Measurements from ENCODE around the gene ZNF48.

Gene ZNF48

DNA sequence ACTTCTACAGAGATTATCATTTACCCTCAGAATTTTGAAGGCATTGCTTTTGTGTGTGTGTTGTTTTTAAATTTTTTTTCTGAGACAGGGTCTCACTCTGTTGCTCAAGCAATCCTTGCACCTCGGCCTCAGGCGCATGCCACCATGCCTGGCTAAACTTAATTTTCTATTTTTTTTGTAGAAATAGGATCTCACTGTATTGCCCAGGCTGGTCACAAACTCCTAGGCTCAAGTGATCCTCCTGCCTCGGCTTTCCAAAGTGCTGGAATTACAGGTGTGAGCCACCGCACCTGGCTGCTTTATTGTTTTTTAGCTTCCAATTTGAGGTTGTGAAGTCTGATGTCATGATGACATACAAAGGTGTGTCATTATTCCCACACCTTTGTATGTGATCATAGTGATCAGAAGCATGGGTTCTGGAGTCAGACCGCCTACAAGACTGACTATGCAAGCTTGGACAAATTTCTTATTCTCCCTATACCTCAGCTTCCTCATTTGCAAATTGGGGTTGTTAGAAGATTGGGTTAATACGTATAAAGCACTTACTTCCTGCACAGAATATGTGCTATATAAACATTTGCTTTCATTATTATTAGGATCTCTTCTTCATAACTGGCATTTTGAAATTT is 44.6 kb downstream of the ZNF48 start (continued):
- TF ChIP-seq SNAI2 (CRISPR knock-in tag; IDR thresholded peaks at IDR 0.05), result no peak

DNA sequence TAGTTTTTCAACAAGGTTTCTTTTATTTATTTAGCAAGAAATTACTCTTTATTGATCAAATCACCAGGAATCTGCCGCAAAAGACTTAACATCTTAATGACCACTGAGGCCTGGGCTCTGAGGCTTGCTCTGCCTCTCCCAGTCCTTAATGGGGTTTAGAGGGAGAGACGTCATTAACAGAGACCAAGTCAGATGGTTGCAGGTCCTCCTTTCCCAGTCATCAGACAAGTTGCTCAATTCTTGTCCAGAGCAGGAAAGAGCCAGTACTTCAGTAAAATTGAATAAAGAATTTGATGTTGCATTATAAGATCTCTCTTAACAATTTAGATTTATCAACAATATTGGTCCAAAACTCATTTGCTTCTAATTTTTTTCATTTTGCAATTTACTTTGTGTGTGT is 48.4 kb downstream of the ZNF48 start:
- TF ChIP-seq BACH2 (CRISPR knock-in tag; IDR thresholded peaks at IDR 0.05; ENCODE audit: borderline replicate concordance) (no peak), ESRRG (CRISPR knock-in tag; IDR thresholded peaks at IDR 0.05) (no peak), ZFP30 (CRISPR knock-in tag; IDR thresholded peaks at IDR 0.05) (no peak), SNAI2 (CRISPR knock-in tag; IDR thresholded peaks at IDR 0.05) (no peak), ZNF565 (CRISPR knock-in tag; conservative IDR thresholded peaks at IDR 0.05; ENCODE audit: low read depth) (no peak), ZC3H10 (CRISPR knock-in tag; IDR thresholded peaks at IDR 0.05) (no peak), ISL1 (CRISPR knock-in tag; IDR thresholded peaks at IDR 0.05) (no peak), PPARA (CRISPR knock-in tag; IDR thresholded peaks at IDR 0.05; ENCODE audit: borderline replicate concordance) (no peak), GLIS3 (CRISPR knock-in tag; IDR thresholded peaks at IDR 0.05) (no peak), OSR1 (CRISPR knock-in tag; IDR thresholded peaks at IDR 0.05) (no peak), ZFP3 (CRISPR knock-in tag; IDR thresholded peaks at IDR 0.05) (no peak), CSDC2 (CRISPR knock-in tag; IDR thresholded peaks at IDR 0.05) (no peak), ZNF70 (CRISPR knock-in tag; IDR thresholded peaks at IDR 0.05) (no peak), ZNF8 (CRISPR knock-in tag; IDR thresholded peaks at IDR 0.05) (no peak)
- TF ChIP-seq, protein P1, sequence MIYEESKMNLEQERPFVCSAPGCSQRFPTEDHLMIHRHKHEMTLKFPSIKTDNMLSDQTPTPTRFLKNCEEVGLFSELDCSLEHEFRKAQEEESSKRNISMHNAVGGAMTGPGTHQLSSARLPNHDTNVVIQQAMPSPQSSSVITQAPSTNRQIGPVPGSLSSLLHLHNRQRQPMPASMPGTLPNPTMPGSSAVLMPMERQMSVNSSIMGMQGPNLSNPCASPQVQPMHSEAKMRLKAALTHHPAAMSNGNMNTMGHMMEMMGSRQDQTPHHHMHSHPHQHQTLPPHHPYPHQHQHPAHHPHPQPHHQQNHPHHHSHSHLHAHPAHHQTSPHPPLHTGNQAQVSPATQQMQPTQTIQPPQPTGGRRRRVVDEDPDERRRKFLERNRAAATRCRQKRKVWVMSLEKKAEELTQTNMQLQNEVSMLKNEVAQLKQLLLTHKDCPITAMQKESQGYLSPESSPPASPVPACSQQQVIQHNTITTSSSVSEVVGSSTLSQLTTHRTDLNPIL (CRISPR knock-in tag; IDR thresholded peaks at IDR 0.05; ENCODE audit: low read depth), result no peak
- TF ChIP-seq, protein P2, sequence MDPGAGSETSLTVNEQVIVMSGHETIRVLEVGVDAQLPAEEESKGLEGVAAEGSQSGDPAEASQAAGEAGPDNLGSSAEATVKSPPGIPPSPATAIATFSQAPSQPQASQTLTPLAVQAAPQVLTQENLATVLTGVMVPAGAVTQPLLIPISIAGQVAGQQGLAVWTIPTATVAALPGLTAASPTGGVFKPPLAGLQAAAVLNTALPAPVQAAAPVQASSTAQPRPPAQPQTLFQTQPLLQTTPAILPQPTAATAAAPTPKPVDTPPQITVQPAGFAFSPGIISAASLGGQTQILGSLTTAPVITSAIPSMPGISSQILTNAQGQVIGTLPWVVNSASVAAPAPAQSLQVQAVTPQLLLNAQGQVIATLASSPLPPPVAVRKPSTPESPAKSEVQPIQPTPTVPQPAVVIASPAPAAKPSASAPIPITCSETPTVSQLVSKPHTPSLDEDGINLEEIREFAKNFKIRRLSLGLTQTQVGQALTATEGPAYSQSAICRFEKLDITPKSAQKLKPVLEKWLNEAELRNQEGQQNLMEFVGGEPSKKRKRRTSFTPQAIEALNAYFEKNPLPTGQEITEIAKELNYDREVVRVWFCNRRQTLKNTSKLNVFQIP (CRISPR knock-in tag; IDR thresholded peaks at IDR 0.05; ENCODE audit: borderline replicate concordance, low read depth), result no peak
- TF ChIP-seq, protein P3, sequence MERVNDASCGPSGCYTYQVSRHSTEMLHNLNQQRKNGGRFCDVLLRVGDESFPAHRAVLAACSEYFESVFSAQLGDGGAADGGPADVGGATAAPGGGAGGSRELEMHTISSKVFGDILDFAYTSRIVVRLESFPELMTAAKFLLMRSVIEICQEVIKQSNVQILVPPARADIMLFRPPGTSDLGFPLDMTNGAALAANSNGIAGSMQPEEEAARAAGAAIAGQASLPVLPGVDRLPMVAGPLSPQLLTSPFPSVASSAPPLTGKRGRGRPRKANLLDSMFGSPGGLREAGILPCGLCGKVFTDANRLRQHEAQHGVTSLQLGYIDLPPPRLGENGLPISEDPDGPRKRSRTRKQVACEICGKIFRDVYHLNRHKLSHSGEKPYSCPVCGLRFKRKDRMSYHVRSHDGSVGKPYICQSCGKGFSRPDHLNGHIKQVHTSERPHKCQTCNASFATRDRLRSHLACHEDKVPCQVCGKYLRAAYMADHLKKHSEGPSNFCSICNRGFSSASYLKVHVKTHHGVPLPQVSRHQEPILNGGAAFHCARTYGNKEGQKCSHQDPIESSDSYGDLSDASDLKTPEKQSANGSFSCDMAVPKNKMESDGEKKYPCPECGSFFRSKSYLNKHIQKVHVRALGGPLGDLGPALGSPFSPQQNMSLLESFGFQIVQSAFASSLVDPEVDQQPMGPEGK (CRISPR knock-in tag; IDR thresholded peaks at IDR 0.05; ENCODE audit: borderline replicate concordance), result no peak
- TF ChIP-seq, protein P4, sequence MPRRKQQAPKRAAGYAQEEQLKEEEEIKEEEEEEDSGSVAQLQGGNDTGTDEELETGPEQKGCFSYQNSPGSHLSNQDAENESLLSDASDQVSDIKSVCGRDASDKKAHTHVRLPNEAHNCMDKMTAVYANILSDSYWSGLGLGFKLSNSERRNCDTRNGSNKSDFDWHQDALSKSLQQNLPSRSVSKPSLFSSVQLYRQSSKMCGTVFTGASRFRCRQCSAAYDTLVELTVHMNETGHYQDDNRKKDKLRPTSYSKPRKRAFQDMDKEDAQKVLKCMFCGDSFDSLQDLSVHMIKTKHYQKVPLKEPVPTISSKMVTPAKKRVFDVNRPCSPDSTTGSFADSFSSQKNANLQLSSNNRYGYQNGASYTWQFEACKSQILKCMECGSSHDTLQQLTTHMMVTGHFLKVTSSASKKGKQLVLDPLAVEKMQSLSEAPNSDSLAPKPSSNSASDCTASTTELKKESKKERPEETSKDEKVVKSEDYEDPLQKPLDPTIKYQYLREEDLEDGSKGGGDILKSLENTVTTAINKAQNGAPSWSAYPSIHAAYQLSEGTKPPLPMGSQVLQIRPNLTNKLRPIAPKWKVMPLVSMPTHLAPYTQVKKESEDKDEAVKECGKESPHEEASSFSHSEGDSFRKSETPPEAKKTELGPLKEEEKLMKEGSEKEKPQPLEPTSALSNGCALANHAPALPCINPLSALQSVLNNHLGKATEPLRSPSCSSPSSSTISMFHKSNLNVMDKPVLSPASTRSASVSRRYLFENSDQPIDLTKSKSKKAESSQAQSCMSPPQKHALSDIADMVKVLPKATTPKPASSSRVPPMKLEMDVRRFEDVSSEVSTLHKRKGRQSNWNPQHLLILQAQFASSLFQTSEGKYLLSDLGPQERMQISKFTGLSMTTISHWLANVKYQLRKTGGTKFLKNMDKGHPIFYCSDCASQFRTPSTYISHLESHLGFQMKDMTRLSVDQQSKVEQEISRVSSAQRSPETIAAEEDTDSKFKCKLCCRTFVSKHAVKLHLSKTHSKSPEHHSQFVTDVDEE (CRISPR knock-in tag; IDR thresholded peaks at IDR 0.05), result no peak
- no peak for ATAC-seq

DNA sequence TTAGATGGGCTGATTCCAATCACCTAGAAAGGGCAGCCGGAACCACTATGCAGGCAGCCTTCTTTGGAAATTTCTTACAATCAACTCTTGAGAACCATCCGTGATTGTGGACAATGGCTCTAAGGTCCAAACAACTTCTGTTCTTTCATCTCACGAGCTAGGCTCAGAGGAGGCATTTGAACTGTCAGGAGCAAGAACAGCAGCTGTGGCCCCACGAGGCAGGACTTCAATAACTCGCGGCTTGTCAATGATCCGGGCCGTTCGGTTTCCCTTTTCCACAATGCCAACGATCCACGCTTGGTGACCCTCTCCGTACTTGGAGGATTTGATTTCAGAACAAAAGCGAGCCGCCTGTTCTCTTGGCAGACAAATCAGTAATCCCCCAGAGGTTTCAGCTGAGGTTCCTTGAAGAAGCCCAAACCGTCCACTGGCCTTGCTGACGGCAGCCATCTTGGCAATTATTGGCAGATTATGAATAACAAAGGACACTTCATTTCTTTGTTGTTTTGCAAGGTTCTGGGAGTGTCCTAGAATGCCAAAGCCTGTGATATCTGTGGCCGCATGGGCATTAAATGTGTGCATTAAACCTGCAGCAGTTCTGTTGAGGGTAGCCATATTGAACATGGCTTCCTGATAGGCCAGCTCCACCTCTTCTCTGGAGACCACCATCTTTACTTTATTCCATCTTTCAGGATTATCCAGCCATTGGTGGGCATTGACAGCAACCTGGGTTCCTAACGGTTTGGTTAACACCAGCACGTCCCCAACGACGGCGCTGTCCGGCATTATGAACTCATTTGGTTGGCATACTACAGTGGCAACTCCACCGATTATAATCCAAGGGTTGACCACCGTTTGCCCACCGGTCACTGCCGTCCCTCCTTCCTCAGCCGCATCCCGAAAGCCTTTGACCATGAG is 49.3 kb downstream of the ZNF48 start:
- no peak for ATAC-seq
- TF ChIP-seq CSDC2 (CRISPR knock-in tag; IDR thresholded peaks at IDR 0.05) (no peak), ZFP30 (CRISPR knock-in tag; IDR thresholded peaks at IDR 0.05) (no peak), RARB (CRISPR knock-in tag; IDR thresholded peaks at IDR 0.05) (no peak), ZNF8 (CRISPR knock-in tag; IDR thresholded peaks at IDR 0.05) (no peak)

DNA sequence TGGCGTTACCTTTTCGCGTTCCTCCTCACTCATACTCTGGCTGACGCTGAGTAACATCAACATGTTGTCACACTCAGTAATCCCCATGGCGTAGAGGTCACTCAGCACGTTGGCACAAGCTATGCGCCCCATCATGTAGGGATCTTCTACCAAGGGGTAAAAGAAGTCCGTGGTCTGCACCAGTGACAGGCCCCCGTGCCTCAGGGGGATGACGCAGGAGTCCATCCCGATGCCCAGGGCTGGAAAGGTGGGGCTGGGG is 49.9 kb downstream of the ZNF48 start:
- ATAC-seq, result no peak
- TF ChIP-seq CSDC2 (CRISPR knock-in tag; IDR thresholded peaks at IDR 0.05) (no peak), OSR1 (CRISPR knock-in tag; IDR thresholded peaks at IDR 0.05) (no peak), ZNF565 (CRISPR knock-in tag; conservative IDR thresholded peaks at IDR 0.05; ENCODE audit: low read depth) (no peak), BACH2 (CRISPR knock-in tag; IDR thresholded peaks at IDR 0.05; ENCODE audit: borderline replicate concordance) (no peak), PPARA (CRISPR knock-in tag; IDR thresholded peaks at IDR 0.05; ENCODE audit: borderline replicate concordance) (no peak), ZNF8 (CRISPR knock-in tag; IDR thresholded peaks at IDR 0.05) (no peak), ARNTL (CRISPR knock-in tag; IDR thresholded peaks at IDR 0.05; ENCODE audit: borderline replicate concordance, low read depth) (no peak), ZNF70 (CRISPR knock-in tag; IDR thresholded peaks at IDR 0.05) (no peak)
- TF ChIP-seq, protein P5, sequence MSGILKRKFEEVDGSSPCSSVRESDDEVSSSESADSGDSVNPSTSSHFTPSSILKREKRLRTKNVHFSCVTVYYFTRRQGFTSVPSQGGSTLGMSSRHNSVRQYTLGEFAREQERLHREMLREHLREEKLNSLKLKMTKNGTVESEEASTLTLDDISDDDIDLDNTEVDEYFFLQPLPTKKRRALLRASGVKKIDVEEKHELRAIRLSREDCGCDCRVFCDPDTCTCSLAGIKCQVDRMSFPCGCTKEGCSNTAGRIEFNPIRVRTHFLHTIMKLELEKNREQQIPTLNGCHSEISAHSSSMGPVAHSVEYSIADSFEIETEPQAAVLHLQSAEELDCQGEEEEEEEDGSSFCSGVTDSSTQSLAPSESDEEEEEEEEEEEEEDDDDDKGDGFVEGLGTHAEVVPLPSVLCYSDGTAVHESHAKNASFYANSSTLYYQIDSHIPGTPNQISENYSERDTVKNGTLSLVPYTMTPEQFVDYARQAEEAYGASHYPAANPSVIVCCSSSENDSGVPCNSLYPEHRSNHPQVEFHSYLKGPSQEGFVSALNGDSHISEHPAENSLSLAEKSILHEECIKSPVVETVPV (CRISPR knock-in tag; IDR thresholded peaks at IDR 0.05), result no peak
- TF ChIP-seq, protein P4 (CRISPR knock-in tag; IDR thresholded peaks at IDR 0.05), result no peak
- TF ChIP-seq, protein P1 (CRISPR knock-in tag; IDR thresholded peaks at IDR 0.05; ENCODE audit: low read depth), result no peak

Measured in SK-N-SH treated with all-trans-retinoic acid at 6 μM for 48 hours (cell line).